Stimulated activated CD8-positive, alpha-beta memory T cell treated with anti-CD3 and anti-CD28 coated beads, Interleukin-7, amount 100 ng/mL, for 4 hours (primary cell): ENCODE results near the gene PRPF6.

Source experiments
- DNase-seq, 2 donors: peaks; one replicate each; pipeline ENCODE4 v3.0.0-alpha.2; 2020; ENCODE audit warnings: low read depth in 2 of 2

The PRPF6 gene

DNA sequence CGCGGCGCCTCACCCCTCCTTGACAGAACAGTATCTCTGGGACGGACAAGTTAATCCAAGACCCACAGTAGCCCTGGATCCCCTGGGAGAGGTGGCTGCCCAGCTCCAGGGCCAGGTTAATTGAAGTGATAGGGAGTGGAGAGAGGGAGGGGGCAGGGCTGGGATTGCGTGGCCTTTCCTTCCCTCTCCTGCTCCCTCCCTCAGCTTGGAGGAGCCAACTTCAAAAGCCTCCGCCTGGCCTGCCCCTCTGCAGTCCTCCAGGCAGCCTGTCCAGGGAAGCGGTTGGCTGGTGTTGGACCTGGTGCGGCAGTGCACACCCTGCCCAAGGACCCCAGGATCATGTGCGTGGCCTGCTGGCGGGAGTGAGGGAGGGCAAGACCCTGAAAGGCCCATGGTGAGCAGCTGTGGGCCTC, 55.0 kb downstream of the PRPF6 start, which contains the start of gene C20orf204:
Gene C20orf204, plus strand, starts transcription at position 250 of the 413 bp plus-strand sequence. Its CDS starts 142 bp downstream, at position 392.
- no peak for DNase-seq

- no peak for DNase-seq
These were observed 55.6 kb downstream of the PRPF6 start for GRCh38 chr20:64036346-64037198.

DNA sequence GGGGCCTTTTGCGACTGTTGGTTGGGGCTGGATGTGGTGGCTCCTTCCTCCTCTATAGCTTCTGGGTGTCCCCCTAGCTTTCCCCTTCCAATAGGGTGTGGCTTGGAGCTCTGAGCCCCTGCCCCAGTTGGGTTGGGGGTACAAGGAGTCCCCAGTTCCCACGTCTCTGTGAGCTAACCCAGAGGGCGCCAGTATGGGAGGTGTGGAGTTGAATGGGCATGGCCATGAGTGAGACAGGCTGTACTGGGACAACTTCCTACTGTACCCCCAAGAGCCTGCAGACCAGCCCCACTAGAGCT, 56.2 kb downstream of the PRPF6 start:
- no peak for DNase-seq

GRCh38 chr20:64037498-64038213, 56.7 kb downstream of the PRPF6 start:
- no peak for DNase-seq

- DNase-seq: no peak
These were observed 57.3 kb downstream of the PRPF6 start for GRCh38 chr20:64038224-64038564.

DNA sequence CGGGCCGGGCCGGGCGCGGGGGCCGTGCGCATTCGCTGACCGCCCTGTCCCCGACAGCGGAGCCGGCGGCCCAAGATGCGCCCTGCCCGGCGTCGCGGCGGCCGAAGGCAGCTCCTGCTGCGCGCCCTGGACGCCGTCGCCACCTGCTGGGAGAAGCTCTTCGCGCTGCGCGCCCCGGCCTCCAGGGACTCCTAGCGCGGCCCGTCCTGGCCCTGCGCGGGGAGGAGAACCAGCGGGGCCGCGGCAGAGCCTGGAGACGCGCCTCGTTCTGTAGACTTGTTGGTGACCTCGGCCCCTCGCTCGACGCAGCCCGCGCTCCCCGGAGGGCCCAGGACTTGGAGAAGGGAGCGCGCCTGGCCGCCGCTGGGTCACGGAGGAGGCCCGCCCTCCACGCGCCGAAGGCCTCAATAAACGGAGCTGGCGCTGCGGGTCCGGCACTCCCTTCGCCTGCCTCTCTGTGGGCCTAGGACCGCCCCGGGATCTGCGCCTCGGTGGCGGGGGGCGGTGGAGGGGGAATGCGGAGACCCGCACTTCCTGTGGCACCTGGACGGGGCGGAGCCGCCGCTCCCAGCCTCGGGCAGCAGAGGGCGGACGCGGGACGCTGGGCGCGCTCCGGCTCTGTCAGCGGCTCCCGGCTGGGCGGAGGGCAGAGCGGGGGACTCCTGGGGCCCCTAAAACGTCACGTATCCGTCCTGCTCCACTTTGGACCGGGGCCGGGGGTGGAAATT, 57.8 kb downstream of the PRPF6 start:
- DNase-seq: peak; percentile 14 to 72

DNA sequence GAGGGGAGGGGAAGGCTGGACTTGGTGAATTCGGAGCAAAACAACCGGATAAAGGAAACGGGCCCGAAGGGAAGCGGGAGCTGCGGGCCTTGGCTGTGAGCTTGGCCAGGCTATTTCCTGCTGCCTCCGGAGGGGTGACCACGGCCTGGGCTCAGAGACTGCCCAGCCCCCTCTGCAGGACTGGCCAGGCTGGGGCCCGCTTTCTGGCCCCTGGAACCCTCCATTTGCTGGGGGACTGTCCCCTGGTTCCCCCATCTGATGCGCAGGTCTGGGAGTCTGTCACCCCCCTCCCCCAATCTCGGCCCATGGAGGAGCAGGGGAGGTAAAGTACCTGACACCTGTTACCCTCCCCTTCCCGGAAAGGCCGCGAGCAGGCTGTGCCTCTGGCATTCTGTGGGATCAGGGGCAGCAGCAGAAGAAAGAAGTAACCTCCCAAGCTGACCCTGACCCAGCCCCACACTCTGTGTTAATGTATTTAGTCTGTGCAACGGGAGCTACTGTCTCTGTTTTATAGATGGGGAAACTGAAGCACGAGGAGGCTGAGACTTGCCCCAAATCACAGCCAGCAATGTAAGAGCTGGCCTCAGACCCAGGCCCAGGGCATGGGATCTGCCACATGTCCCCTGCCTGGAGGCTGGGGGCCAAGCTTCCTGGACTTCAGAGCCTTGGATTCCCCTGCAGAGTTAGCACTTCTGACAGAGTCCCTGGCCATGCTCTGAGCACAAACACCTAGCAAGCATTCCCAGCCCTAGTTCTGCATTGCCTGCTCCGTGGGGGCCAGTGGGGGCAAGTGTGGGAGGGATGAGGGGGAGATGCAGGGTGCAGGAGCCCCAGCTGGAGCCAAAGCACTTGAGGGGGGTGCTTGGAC, 58.6 kb downstream of the PRPF6 start:
- DNase-seq: no peak

DNA sequence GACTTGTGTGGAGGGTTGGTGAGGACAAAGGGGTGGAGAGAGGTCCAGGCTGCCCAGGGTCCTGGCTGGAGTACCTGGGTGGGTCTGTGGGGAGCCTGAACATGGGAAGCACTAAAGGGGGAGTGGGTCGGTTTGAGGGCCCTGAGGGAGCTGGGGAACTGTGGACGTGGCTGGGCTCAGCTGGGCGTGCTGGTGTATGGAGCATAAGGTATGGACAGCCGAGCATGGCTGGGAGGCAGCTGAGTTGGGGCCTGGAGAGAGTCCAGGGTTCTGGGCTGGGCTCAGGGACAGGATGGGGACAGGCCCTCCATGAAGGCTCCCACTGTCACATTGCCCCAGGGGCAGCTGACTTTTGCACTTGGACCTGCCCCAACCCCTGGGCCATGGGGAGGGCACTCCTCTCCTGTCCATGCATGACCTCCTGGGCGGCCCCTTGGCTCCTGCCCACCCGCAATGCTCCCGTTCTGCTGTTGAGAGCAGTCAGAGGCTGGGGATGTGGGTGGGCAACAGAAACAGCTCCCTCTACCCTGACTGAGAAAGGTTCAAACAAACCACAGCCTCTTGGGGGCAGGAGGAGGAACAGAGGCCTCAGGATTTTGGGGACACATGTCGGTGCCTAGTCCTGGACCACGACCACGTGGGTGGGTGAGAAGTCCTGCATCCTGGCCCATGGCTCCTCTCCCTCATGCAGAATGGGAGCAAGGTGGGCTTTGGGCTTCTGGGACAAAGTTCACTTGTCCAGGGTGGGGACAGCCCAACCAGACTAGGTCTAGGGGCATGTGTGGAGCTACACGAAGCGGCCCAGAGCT, 59.5 kb downstream of the PRPF6 start:
- DNase-seq: no peak

DNA sequence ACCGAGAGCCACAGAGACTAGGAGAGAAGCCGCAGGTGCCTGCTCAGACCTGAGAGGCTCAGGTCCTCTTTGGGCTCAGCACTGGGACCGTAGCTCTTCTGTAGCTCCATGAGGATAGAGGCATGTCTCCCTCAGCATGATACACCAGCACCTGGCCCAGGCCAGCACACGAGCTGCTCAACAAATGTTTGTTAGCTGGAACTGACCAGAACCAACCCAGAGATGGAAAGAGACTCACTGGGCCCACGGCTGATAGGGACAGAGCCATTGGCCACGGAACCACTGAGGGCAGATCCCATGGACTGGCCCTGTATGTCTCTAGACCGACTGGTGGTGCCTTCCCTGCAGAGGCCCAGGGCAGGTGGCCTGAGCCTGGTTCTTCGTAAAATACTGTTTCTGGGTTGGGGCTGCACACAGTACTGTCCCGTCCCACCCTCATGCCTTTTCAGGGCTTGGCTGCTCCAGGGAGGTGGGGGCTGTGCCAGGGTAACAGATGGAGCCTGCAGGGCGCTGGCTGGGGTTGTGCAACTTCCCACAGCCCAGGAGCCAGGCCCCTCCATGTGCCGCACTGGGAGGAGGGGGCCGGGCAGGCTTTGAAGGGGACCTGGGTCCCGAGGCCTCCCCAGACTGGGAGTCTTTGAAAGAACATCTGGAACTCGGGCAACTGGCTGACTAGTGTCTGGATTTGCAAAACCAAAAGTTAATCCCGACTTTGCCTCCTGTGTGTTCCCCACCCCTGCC, 60.3 kb downstream of the PRPF6 start:
- no peak for DNase-seq

GRCh38 chr20:64041781-64042053, 60.8 kb downstream of the PRPF6 start:
- no peak for DNase-seq

GRCh38 chr20:64042054-64042781, 61.3 kb downstream of the PRPF6 start:
- no peak for DNase-seq

- no peak for DNase-seq
These were observed 62.8 kb downstream of the PRPF6 start for GRCh38 chr20:64043768-64044167.

GRCh38 chr20:64044484-64045247, 63.7 kb downstream of the PRPF6 start:
- DNase-seq: no peak

DNA sequence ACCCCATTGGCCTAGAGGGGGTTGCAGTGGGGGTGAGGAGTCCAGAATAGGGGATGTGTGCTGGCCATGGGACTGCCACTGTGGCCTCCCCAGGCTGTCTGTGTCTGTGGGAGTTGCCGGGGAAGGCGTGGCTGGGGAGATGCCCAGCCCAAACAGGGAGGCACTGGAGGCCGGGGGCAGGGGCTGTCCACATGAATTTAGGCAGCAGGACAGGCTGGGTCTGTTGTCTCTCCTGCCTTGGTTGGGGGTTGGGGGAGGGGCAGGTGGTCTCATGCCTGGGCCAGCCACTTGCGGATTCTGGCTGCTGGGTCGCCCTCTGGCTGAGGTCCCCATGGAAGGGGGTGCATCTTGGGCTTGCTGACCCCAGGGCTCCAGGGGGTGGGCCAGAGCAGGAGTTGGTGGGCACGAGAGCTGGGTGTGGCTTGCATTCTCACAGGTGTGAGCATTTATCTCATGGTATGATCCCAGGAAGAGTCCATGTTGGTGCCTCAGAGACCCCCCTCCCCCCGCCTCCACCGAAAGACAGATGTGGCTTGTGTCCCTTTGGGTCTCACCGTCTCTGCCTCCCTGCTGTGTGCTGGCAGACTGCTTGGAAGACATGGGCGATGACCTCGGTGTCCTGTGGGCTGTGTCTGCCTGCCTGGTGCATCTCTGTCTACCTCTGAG, 64.5 kb downstream of the PRPF6 start:
- DNase-seq: no peak

- DNase-seq: no peak
These were observed 66.1 kb downstream of the PRPF6 start for GRCh38 chr20:64047046-64047389.

DNA sequence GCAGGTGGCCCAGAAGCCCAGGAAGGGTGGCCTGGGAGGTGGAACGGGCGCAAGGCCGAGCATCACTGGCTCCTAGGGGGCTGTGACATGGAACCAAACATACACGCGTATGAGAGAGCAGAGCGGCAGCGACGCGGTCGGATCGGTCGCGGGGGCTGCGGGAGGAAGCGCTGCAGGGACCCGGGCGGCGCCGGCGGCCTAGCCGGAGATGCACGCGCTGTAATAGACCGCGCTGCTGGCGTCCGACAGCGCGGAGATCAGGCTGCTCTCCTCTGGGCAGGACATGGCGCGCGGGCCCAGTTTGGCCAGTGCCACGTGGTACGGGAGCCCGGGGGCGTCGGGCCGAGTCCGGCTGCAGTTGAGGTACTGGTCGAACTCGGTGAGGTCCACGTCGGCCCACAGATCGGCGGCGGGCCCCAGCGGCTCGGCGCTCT, 67.1 kb downstream of the PRPF6 start:
- DNase-seq: no peak

DNA sequence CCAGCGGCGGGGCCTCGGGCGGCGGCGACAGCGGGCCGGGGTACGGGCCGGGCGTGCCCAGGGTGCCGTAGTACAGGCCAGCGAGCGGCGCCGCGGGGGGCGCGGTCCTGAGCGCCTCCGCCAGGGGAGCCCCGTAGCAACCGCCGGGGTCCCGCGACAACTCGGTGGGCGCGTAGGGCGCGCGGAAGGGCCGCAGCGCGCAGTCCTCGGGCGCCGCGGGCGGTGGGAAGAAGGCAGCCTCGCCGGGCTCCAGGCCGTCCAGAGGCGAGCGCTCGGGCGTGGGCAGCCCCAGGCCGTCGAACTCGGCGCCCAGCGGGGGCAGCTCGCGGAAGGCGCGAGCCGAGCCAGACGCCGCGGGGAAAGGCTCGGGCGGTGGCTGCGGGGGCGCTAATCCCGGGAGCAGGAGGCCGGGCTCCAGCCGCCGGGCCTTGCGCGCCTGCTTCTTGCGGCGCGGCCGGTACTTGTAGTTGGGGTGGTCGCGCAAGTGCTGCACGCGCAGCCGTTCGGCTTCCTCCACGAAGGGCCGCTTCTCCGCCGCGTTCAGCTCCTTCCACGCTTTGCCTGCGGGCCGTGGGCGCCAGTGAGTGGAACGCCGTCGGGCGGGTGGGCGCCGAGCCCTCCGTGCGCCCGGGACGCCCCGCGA, 67.6 kb downstream of the PRPF6 start:
- no peak for DNase-seq
